HG03135 (cell line): ENCODE data around the gene YIF1A.
"Not testable (repeated sequence)": the region's sequence is repeated elsewhere in the genome, so short reads cannot be mapped to it uniquely, and the experiment has no call there.

Experiments used
- ATAC-seq: cut with Tn5 transposase; IDR thresholded peaks from one replicate; pipeline ENCODE4 v1.9.1; 2021; ENCODE audit warnings: mild to moderate bottlenecking, moderate library complexity; ENCODE audit not compliant: unreplicated experiment

The YIF1A gene

DNA sequence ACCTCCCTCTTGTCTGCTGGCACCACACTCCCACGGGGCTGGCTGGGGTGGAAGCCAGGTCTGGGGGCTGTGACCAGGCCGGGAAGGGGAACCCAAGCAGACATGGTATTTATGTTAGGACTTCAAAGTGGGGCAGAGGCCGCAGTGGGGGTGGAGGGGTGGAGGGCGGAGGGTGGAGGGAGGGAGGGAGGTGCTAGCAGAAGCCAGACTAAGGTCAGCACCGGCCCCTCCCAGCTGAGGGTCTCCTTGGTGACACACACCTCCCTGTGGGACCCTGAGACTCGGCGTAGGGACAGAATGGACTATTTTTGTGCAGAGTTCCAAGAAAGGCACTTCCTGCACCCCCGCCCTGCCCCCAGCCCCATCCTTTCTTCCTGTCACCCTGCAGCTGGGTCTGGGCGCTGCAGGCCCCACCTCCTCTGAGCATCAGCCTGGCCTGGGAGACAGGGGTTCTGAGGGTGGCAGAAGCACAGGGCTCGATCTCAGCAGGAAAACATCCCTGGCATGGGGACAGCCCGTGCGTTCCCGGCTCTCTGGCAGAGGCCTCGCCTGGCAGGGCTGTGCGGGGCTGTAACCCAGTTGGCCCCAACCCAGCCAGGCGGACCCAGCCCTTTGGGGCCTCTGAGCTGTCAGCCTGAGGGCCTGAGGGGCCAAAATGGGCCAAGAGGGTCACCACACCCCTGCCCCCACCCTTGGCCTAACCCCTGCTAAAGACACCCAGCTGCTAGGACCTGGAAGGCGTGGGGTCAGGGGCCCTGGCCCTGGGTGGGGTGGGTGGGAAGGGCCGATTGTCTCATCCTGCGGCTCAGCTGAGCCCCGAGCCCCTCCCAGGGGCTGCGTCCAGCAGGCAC, 37.5 kb upstream of the YIF1A start:
- ATAC-seq = no peak

DNA sequence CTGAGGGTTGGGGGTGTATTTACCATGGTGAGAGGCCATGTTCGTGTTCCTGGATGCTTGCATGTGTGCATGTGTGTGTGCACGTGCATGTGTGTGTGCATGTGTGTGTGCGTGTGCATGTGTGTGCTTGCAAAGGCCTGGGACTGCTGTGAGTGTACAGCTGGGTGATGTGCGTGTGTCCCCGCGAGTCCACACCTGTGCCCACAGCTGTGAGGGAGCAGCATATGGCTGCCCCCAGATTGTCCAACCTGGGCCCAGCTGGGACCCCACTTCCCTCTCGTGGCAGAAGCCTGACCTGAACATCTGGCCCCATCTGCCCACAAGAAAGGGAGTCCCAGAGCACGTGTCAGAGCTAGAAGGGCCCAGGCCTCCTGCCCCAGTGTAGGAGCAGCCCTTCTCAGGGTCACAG, 36.3 kb upstream of the YIF1A start:
- ATAC-seq = no peak

DNA sequence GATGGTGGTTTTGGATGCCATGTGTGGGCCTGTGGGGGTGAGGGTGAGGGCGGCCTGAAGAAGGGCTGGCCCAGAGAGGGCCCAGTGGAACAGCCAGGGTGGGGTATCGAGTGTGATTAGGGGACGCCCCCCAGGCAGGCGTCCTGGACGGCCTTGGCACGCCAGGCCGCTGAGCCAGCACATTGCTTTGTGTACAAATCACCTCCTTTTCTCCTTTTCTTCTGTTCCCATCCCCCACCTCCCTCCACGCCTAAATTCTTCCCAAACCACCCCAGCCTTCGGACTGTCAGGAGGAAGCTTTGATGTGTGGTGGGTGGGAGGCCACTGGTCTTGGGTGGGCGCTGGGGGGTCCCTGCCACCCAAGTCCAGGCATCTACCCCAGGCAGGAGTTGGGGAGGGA, 35.7 kb upstream of the YIF1A start:
- ATAC-seq = no peak

DNA sequence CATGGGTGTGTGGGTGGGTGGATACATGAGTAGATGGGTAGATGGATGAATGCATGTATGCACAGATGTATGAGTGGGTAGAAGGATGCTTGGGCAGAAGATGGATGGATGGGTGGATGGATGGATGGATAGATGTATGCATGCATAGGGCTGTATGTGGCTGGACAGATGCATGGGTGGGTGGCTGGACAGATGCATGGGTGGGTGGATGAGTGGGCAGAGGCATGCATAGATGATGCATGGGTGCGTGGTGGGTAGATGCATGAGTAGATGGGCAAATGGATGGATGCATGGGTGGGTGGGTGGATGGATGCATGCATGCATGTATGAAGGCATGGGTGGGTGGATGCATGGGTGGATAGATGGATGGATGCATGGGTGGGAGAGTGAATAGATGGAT, 34.7 kb upstream of the YIF1A start:
- ATAC-seq = no peak

- ATAC-seq = no peak
Observed at GRCh38 chr11:66322732-66323427, 33.9 kb upstream of the YIF1A start.

- no peak for ATAC-seq
Observed at GRCh38 chr11:66321606-66322005, 32.7 kb upstream of the YIF1A start.

DNA sequence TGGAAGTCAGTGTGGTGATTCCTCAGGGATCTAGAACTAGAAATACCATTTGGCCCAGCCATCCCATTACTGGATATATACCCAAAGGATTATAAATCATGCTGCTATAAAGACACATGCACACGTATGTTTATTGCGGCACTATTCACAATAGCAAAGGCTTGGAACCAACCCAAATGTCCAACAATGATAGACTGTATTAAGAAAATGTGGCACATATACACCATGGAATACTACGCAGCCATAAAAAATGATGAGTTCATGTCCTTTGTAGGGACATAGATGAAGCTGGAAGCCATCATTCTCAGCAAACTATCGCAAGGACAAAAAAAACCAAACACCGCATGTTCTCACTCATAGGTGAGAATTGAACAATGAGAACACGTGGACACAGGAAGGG, 31.8 kb upstream of the YIF1A start:
- ATAC-seq = not testable (repeated sequence)

- ATAC-seq = not testable (repeated sequence)
Observed at GRCh38 chr11:66320289-66320688, 31.3 kb upstream of the YIF1A start.

DNA sequence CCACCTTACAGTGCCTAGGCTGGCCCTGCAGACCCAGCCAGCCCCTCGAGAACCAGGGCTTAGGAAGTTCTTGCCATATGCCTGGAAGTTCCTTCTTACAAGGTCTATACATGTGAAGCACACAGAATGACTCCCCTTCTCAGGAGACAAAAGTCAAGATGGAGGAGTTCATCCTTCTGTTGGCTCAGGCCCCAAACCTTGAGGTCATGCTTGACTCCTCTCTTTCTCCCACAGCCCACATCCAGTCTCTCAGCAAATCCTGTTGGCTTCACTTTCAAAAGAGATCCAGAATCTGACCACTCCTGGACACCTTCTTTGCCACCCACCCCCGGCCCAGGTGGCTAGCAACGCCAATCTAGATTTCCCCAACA, 29.6 kb upstream of the YIF1A start:
- ATAC-seq = no peak

DNA sequence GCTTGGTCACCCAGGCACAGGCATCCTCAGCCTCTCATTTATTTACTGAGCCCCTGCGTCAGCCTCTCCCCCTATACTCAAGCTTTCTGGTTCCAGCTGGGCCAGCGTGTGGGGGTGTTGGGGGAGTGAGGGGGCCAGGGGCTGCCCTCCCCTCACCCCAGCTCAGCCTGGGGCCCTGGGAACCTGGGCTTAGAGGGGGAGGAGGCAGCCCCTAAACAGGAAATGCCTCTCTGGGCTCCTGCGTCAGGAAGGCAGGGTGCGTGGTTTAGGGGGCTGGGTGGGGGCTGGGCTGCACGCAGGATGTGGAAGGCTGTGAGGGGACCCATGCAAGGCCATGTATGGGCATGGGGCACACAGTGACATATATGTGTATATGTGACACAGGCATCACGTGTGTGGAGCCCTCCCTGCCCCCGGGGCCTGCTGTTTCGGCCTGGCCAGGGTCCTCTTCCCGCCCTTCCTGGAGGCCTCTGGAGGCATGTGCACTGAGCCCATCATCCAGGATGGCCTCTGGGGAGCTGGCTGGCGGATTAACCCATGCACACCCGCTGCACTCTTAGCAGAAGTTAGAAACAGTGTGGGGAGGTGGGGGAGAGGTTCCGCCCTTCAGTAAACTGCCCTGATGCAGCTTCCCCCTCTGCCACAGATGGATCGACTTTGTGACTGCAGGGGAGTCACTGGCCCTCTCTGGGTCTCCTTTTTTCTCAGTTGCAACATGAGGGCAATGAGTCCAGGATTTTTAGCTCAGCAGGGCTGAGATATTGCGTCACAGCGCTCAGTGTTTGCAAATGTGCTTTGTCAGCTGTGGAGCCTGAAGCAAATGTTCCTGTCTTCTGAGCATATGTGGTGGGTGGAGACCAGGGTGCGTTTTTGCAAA, 29.0 kb upstream of the YIF1A start:
- ATAC-seq = no peak

DNA sequence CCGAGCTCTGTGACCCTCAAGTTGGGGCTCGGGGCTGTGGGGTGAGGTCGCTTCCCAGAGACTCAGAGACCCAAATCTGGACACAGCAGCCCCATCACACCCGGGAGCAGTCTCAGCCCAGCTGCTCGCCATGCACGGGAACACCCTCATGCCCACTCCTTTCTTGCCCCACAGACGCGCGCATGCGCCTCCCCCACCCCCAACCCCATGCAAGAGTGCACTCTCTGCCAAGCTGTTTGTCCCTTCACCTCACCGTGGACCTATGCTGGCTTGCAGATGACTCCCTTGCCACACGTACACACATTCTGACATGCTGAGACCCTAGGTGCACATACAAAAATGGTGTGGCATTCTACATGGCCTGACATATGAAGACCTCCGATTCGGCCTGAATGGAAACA, 28.4 kb upstream of the YIF1A start:
- ATAC-seq = no peak

DNA sequence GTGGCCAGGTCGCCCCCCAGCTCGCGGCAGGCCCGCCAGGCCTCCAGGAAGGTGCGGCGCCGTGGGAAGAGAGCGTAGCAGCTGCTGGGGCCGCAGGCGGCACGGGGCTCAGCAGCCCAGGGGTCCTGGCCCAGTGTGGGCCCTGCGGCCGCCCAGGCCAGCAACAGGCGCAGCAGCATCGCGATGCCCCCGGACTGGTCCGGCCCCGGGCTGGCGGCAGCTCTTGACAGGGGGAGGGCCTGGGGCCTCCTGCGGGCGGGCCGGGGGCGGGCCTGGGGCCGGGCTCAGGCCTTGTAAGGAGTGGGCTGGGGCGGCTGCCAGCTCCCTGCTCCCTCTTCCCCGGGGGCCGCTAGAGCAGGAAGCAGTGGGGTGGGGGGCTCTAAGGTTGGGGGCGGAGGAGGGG, 27.9 kb upstream of the YIF1A start, which contains the start of gene CD248:
Gene CD248, minus strand, starts transcription at position 196 of the 403 bp plus-strand sequence. Its CDS starts 17 bp downstream, at position 179.
- ATAC-seq = no peak

DNA sequence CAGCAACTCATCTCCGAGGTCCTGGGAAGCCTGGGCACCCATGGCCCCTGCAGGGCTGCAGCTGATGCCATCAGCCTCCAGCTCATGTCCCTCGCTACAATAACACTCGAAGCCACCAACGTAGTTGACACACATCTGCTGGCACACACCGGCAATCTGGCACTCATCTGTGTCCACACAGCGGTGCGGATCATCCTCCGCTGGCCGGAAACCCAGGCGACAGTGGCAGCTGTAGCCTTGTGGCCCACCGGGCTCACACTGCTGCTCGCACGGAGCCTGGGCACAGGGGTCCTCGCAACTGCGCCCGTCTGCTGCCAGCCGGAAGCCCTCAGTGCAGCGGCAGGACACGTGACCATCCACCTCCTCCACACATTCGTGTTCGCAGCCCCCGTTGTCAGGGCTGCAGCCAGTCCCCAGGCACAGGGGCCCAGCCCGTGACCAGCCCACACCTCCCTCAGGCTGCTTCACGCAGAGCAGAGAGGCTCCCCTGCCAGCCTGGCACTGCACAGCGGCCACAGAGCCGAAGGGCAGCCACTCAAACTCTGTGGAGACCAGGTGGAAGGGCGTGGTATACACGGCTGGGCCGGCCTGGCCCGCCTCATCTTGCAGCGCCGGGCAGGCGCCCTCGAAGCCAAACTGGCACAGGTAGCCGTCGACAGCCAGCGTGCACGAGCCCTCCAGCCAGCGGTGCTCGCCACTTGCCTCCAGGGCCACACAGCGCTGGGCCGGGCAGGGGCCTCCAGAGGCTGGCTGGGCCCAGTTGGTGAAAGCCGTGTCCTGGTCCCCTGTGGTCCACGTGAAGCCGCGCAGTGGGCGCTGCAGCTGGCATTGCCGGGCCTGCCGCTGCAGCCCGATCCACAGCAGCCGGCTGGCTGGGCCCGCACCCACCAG, 27.2 kb upstream of the YIF1A start:
- no peak for ATAC-seq

GRCh38 chr11:66315498-66315885, 26.5 kb upstream of the YIF1A start:
- no peak for ATAC-seq

- ATAC-seq = no peak
Observed at GRCh38 chr11:66314561-66315497, 25.9 kb upstream of the YIF1A start.

GRCh38 chr11:66314186-66314501, 25.2 kb upstream of the YIF1A start:
- no peak for ATAC-seq

GRCh38 chr11:66313321-66314185, 24.6 kb upstream of the YIF1A start:
- no peak for ATAC-seq

DNA sequence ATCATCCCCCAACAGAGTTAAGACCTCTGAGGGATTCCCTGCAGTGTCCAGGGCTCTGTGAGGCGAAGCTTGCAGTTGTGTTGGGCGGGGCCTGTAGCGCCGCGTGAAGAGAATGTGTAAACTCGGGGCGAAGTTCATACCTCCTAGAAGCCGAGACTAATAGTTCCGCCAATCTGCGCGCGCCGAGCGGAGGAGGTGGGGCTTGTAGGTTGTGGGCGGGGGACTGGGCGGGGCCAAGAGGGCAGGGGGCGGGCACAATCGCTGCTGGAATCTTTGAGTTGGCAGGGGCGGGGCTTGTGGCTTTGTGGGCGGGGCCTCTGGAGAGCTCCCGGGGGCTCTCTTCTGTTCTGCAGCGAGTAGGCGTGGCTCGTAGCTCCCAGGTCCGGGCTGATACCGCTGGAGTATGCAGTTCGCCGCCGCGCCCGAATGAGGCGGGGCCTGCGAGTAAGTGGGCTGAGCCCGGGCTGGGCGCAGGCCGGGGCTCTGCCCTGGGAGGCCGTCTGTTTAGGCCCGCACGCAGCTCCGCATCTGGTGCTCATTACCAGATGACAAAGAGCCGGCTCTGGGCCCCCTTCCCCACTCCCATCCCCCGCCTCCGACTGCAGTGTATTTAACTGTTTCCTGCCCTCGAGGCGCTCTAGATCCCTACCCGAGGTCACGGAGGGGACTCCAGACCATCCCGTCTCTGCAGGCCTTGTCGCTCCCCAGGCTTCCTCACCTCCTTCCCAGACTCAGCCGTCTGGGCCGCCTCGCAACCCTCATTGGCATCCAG, 23.8 kb upstream of the YIF1A start:
- ATAC-seq = peak; percentile 59
